Osteoblast (primary cell): Measurements from ENCODE around the gene TARDBP. TPM values are rescaled to one million over a fixed set of nuclear protein-coding genes. Genes with fewer than 3 reads are reported as not detected.
A peak's percentile ranks its signal among the peaks of the same experiment; 100 is the strongest.

Source experiments
- DNase-seq: peaks from one replicate; pipeline ENCODE4 v3.0.0; 2011; ENCODE audit warnings: low spot score, mixed read lengths; ENCODE audit not compliant: insufficient read length; ENCODE audit errors: missing footprints
- H2AFZ ChIP-seq: 2 replicates; pipeline ENCODE4 v1.6.0; 2011; ENCODE audit warnings: mild to moderate bottlenecking, low read length
- H3K27ac ChIP-seq: 2 replicates; pipeline ENCODE4 v1.5.1; 2011; ENCODE audit warnings: mild to moderate bottlenecking, low read depth, low read length, moderate library complexity
- H3K27me3 ChIP-seq: 2 replicates; pipeline ENCODE4 v1.6.0; 2012; ENCODE audit warnings: mild to moderate bottlenecking, control low read depth, inconsistent platforms, low read length, moderate library complexity; ENCODE audit not compliant: insufficient read depth
- H3K36me3 ChIP-seq: 2 replicates; pipeline ENCODE4 v1.5.1; 2011; ENCODE audit warnings: mild to moderate bottlenecking, low read length, control low read depth, moderate library complexity; ENCODE audit not compliant: insufficient read depth
- H3K4me1 ChIP-seq: 2 replicates; pipeline ENCODE4 v1.5.1; 2011; ENCODE audit warnings: mild to moderate bottlenecking, low read length, control low read depth, moderate library complexity; ENCODE audit not compliant: insufficient read depth
- H3K4me2 ChIP-seq: 2 replicates; pipeline ENCODE4 v1.6.0; 2011; ENCODE audit warnings: mild to moderate bottlenecking, low read length; ENCODE audit not compliant: insufficient read depth
- H3K4me3 ChIP-seq: fragments of 200-600 bp; sonication (generic); 3 replicates; pipeline ENCODE4 v1.5.1; 2012; ENCODE audit warnings: mild to moderate bottlenecking, low read length, inconsistent platforms; ENCODE audit not compliant: insufficient read depth
- H3K79me2 ChIP-seq: 2 replicates; pipeline ENCODE4 v1.6.0; 2012; ENCODE audit warnings: mild to moderate bottlenecking, low read length, control low read depth, inconsistent platforms; ENCODE audit not compliant: insufficient read depth
- H3K9me3 ChIP-seq: 2 replicates; pipeline ENCODE4 v1.5.1; 2011; ENCODE audit warnings: low read depth, low read length, control low read depth
- H4K20me1 ChIP-seq: 2 replicates; pipeline ENCODE4 v1.6.0; 2012; ENCODE audit warnings: mild to moderate bottlenecking, low read length, control low read depth; ENCODE audit not compliant: insufficient read depth
- CTCF ChIP-seq: IDR thresholded peaks from 2 replicates; pipeline ENCODE4 v1.5.1; 2011; ENCODE audit warnings: mild to moderate bottlenecking, low read depth, low read length, moderate library complexity; ENCODE audit errors: extremely low read depth
- total RNA-seq: library from RNA; depleted of rRNA; stranded (reverse); fragments of >200 nt; gene quantifications from 2 replicates; pipeline ENCODE4 v1.2.3, GENCODE V29; 2012

TARDBP gene
- total RNA-seq, 1 donor = 71.7 TPM

- Histone ChIP-seq H3K4me3 (no peak overlapping the region), H3K27ac (peak overlapping the region; percentile 0), H3K27me3 (peaks cover 2% of the 10 kb centered on the region), H4K20me1 (no peaks in the 10 kb centered on the region), H2AFZ (peak overlapping the region; percentile 63), H3K9me3 (no peaks in the 10 kb centered on the region), H3K4me1 (peaks cover 24% of the 10 kb centered on the region), H3K36me3 (no peaks in the 10 kb centered on the region), H3K79me2 (no peaks in the 10 kb centered on the region), H3K4me2 (peak overlapping the region; percentile 2)
- DNase-seq = peak; percentile 97
- TF ChIP-seq CTCF = no peak
Measured at GRCh38 chr1:10975567-10976326, 36.7 kb upstream of the TARDBP start.

GRCh38 chr1:10978719-10979118 lies 33.7 kb upstream of the TARDBP start:
- H4K20me1 ChIP-seq = no peaks in the 10 kb centered on the region
- H3K4me1 ChIP-seq = peaks cover 27% of the 10 kb centered on the region
- no peak for TF ChIP-seq CTCF
- no peak overlapping the region for H3K4me2 ChIP-seq
- H3K4me3 ChIP-seq = no peak overlapping the region
- peaks cover 7% of the 10 kb centered on the region for H3K27me3 ChIP-seq
- H3K27ac ChIP-seq = no peak overlapping the region
- H2AFZ ChIP-seq = no peak overlapping the region
- H3K36me3 ChIP-seq = no peaks in the 10 kb centered on the region
- H3K9me3 ChIP-seq = no peaks in the 10 kb centered on the region
- H3K79me2 ChIP-seq = no peaks in the 10 kb centered on the region
- no peak for DNase-seq

- no peak for TF ChIP-seq CTCF
- peak overlapping the region; percentile 58 for H3K4me3 ChIP-seq
Measured at GRCh38 chr1:10979483-10979920, 33.0 kb upstream of the TARDBP start.

GRCh38 chr1:10980094-10980577 lies 32.3 kb upstream of the TARDBP start:
- Histone ChIP-seq H2AFZ (peak overlapping the region; percentile 65), H3K27ac (peak overlapping the region; percentile 19), H3K9me3 (no peaks in the 10 kb centered on the region), H4K20me1 (no peaks in the 10 kb centered on the region), H3K4me2 (peak overlapping the region; percentile 77), H3K79me2 (no peaks in the 10 kb centered on the region), H3K27me3 (peaks cover 7% of the 10 kb centered on the region), H3K4me1 (peaks cover 27% of the 10 kb centered on the region), H3K36me3 (no peaks in the 10 kb centered on the region), H3K4me3 (peak overlapping the region; percentile 58)
- peak; percentile 97 for DNase-seq
- TF ChIP-seq CTCF = peak; percentile 57

More at GRCh38 chr1:10979483-10979920, 33.0 kb upstream of the TARDBP start:
- Histone ChIP-seq H4K20me1 (no peaks in the 10 kb centered on the region), H3K4me1 (peaks cover 27% of the 10 kb centered on the region), H3K9me3 (no peaks in the 10 kb centered on the region), H3K27ac (no peak overlapping the region), H2AFZ (peak overlapping the region; percentile 46), H3K27me3 (peaks cover 7% of the 10 kb centered on the region), H3K36me3 (no peaks in the 10 kb centered on the region), H3K79me2 (no peaks in the 10 kb centered on the region), H3K4me2 (peak overlapping the region; percentile 77)
- peak; percentile 76 for DNase-seq
